ENCODE results near the gene DSN1.

- TF ChIP-seq CTCF (conservative IDR thresholded peaks at IDR 0.05; ENCODE audit: low read depth, low read length) (no peak), EZH2 (IDR thresholded peaks at IDR 0.05; ENCODE audit: borderline replicate concordance, low read depth, low read length, poor library complexity, severe bottlenecking) (no peak)
Measured at GRCh38 chr20:36800410-36800809, 26.8 kb upstream of the DSN1 start.

Measured in A673 (cell line).